Neural cell (in vitro differentiated cells): ENCODE measurements around the gene ZNF574. TPM values are rescaled to one million over a fixed set of nuclear protein-coding genes. Genes with fewer than 3 reads are reported as not detected.

Experiments
- H2AFZ ChIP-seq: fragments of 200-600, 300-800 bp; sonication (generic), shearing (Covaris generic); 2 replicates; pipeline ENCODE4 v1.6.0; 2014; ENCODE audit warnings: low read depth, mild to moderate bottlenecking, antibody characterized with exemption, low read length, moderate library complexity
- H3F3A ChIP-seq: fragments of 200-600 bp; shearing (Covaris generic); 2 replicates; pipeline ENCODE4 v1.6.1; 2016; ENCODE audit warnings: mild to moderate bottlenecking, moderate library complexity, mixed read lengths, antibody characterized with exemption, low read length; ENCODE audit not compliant: insufficient read depth, poor library complexity, severe bottlenecking
- H3K27ac ChIP-seq: fragments of 200-600, 300-800 bp; sonication (generic), shearing (Covaris generic); 2 replicates; pipeline ENCODE4 v1.5.1; 2014; ENCODE audit warnings: mild to moderate bottlenecking, low read length, moderate library complexity
- H3K27me3 ChIP-seq: fragments of 300-800, 200-600 bp; sonication (generic), shearing (Covaris generic); 2 replicates; pipeline ENCODE4 v1.6.0; 2014; ENCODE audit warnings: mild to moderate bottlenecking, low read depth, low read length, moderate library complexity; ENCODE audit not compliant: insufficient read depth
- H3K36me3 ChIP-seq: fragments of 300-800, 200-600 bp; sonication (generic), shearing (Covaris generic); 2 replicates; pipeline ENCODE4 v1.5.1; 2014; ENCODE audit warnings: mild to moderate bottlenecking, antibody characterized with exemption, low read length, moderate library complexity; ENCODE audit not compliant: insufficient read depth
- H3K4me2 ChIP-seq: fragments of 300-800, 200-600 bp; sonication (generic), shearing (Covaris generic); 2 replicates; pipeline ENCODE4 v1.6.0; 2014; ENCODE audit warnings: mild to moderate bottlenecking, low read length
- H3K4me3 ChIP-seq: fragments of 300-800, 200-600 bp; sonication (generic), shearing (Covaris generic); 2 replicates; pipeline ENCODE4 v1.5.1; 2014; ENCODE audit warnings: mild to moderate bottlenecking, low read length, moderate library complexity
- H3K79me2 ChIP-seq: fragments of 200-600 bp; shearing (Covaris generic); replicated peaks from 2 replicates; pipeline ENCODE4 v1.6.0; 2014; ENCODE audit warnings: mild to moderate bottlenecking, low read length, moderate library complexity; ENCODE audit not compliant: insufficient read depth
- H3K9ac ChIP-seq: fragments of 300-800, 200-600 bp; sonication (generic), shearing (Covaris generic); 2 replicates; pipeline ENCODE4 v1.6.1; 2016; ENCODE audit warnings: mild to moderate bottlenecking, low read length, mixed read lengths
- H3K9me2 ChIP-seq: fragments of 200-600 bp; shearing (Covaris generic); 2 replicates; pipeline ENCODE4 v1.6.1; 2016; ENCODE audit warnings: mild to moderate bottlenecking, low read length, mixed read lengths; ENCODE audit not compliant: insufficient read depth
- H3K9me3 ChIP-seq: fragments of 200-600, 300-800 bp; sonication (generic), shearing (Covaris generic); 2 replicates; pipeline ENCODE4 v1.6.1; 2016; ENCODE audit warnings: mild to moderate bottlenecking, mixed run types, low read length, moderate library complexity, mixed read lengths
- H4K20me1 ChIP-seq: fragments of 200-600 bp; shearing (Covaris generic); 2 replicates; pipeline ENCODE4 v1.6.1; 2016; ENCODE audit warnings: mild to moderate bottlenecking, mixed run types; ENCODE audit not compliant: insufficient read depth
- EP300 ChIP-seq: fragments of 450-650 bp; conservative IDR thresholded peaks from 2 replicates; pipeline ENCODE4 v1.6.1; 2014; ENCODE audit warnings: antibody characterized with exemption, mild to moderate bottlenecking, moderate library complexity; ENCODE audit not compliant: poor library complexity, severe bottlenecking
- EZH2 ChIP-seq: fragments of 200-600, 300-800 bp; shearing (Covaris generic), sonication (generic); IDR thresholded peaks from 2 replicates; pipeline ENCODE4 v1.6.1; 2014; ENCODE audit warnings: antibody characterized with exemption, low read length, borderline replicate concordance, mild to moderate bottlenecking; ENCODE audit not compliant: insufficient read depth, poor library complexity, severe bottlenecking
- MXI1 ChIP-seq: fragments of 450-650 bp; conservative IDR thresholded peaks from 2 replicates; pipeline ENCODE4 v1.6.1; 2014; ENCODE audit warnings: antibody characterized with exemption, mild to moderate bottlenecking; ENCODE audit not compliant: poor library complexity, severe bottlenecking
- POLR2AphosphoS5 ChIP-seq: IDR thresholded peaks from 2 replicates; pipeline ENCODE4 v1.6.1; 2012
- RAD21 ChIP-seq: fragments of 450-650 bp; conservative IDR thresholded peaks from 2 replicates; pipeline ENCODE4 v1.6.1; 2014; ENCODE audit warnings: antibody characterized with exemption, mild to moderate bottlenecking, moderate library complexity
- REST ChIP-seq: IDR thresholded peaks from 2 replicates; pipeline ENCODE4 v1.6.1; 2012; ENCODE audit warnings: borderline replicate concordance
- SMC3 ChIP-seq: fragments of 450-650 bp; conservative IDR thresholded peaks from 2 replicates; pipeline ENCODE4 v1.6.1; 2014; ENCODE audit warnings: antibody characterized with exemption, mild to moderate bottlenecking, moderate library complexity; ENCODE audit not compliant: poor library complexity
- TAF1 ChIP-seq: IDR thresholded peaks from 2 replicates; pipeline ENCODE4 v1.6.1; 2012; ENCODE audit warnings: low read depth
- polyA minus RNA-seq: library from RNA; depleted of rRNA, polyadenylated mRNA; stranded (reverse); fragments of >200 nt; gene quantifications from 2 replicates; pipeline ENCODE4 v1.2.3, GENCODE V29; 2014
- polyA plus RNA-seq: library from polyadenylated mRNA; depleted of rRNA; stranded (reverse); fragments of >200 nt; gene quantifications from 2 replicates; pipeline ENCODE4 v1.2.3, GENCODE V29; 2014
- TF ChIP-seq, protein P1 (sequence below): fragments of 450-650 bp; IDR thresholded peaks from 2 replicates; pipeline ENCODE4 v1.5.1; 2014; ENCODE audit warnings: antibody characterized with exemption, mild to moderate bottlenecking, moderate library complexity; ENCODE audit not compliant: poor library complexity, severe bottlenecking

The ZNF574 gene
- polyA plus RNA-seq = 7.0 and 11.0 TPM in 2 replicates
- polyA minus RNA-seq = 27.1 and 29.7 TPM in 2 replicates

DNA sequence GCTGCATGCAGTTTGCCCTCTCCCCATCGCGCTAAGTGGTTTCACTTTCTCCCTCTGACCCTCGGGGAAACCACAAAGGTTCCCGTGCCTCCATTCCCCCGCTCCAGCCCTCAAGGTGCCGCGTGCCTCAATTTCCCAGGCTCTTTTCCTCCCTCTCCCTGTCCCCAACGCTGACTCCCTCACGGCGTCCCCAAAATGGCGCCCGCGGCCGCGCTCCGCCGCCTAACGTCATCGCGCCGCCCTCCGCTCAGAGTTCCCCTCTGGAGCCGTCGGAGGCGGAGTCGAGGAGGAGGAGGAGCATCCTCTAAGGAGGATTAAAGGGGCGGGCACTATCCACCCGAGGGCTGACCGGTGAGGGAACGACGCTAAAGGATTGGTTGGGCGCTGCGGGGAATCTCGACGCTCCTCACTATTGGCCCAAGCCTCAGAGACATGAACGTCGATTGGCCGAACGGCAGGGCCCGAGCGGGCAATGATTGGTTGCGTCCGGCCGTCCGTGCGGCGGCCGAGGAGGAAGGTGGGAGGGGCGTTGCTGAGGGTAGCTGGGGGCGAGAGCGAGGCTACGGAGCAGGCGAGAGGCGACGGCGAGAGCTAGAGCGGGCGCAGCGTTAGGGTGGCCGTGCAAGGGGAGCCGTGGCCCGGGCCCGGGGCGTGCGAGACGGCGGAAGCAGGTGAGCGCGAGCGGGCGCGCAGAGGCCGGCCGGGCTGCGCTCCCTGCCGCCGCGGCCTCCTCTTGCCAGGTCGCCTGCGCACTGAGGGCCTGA, at the start of gene ZNF574:
Gene ZNF574, plus strand, starts transcription at position 551 of the 764 bp plus-strand sequence. CDS start 2,441 bp downstream, outside the sequence.
- peaks cover 33% of the 10 kb centered on the region for H3K79me2 ChIP-seq
- H3K36me3 ChIP-seq = no peaks in the 10 kb centered on the region
- H3K9me2 ChIP-seq = no peaks in the 10 kb centered on the region
- H3K4me2 ChIP-seq = peak within 1 kb of the TSS; percentile 99
- H2AFZ ChIP-seq = peak within 1 kb of the TSS; percentile 92
- H3K27ac ChIP-seq = peak within 1 kb of the TSS; percentile 99
- H3K9me3 ChIP-seq = no peaks in the 10 kb centered on the region
- H4K20me1 ChIP-seq = no peaks in the 10 kb centered on the region
- H3K4me3 ChIP-seq = peak within 1 kb of the TSS; percentile 76
- TF ChIP-seq EP300 = peak; percentile 13
- TF ChIP-seq TAF1 = peak; percentile 93
- no peak for TF ChIP-seq EZH2
- peak; percentile 94 for TF ChIP-seq POLR2AphosphoS5
- peak; percentile 26 for TF ChIP-seq SMC3
- TF ChIP-seq MXI1 = peak; percentile 40
- TF ChIP-seq REST = peak; percentile 88
- TF ChIP-seq RAD21 = peak; percentile 26
- TF ChIP-seq, protein P1, sequence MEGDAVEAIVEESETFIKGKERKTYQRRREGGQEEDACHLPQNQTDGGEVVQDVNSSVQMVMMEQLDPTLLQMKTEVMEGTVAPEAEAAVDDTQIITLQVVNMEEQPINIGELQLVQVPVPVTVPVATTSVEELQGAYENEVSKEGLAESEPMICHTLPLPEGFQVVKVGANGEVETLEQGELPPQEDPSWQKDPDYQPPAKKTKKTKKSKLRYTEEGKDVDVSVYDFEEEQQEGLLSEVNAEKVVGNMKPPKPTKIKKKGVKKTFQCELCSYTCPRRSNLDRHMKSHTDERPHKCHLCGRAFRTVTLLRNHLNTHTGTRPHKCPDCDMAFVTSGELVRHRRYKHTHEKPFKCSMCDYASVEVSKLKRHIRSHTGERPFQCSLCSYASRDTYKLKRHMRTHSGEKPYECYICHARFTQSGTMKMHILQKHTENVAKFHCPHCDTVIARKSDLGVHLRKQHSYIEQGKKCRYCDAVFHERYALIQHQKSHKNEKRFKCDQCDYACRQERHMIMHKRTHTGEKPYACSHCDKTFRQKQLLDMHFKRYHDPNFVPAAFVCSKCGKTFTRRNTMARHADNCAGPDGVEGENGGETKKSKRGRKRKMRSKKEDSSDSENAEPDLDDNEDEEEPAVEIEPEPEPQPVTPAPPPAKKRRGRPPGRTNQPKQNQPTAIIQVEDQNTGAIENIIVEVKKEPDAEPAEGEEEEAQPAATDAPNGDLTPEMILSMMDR = peak; percentile 22
- H3K27me3 ChIP-seq = no peaks in the 10 kb centered on the region
- no peaks in the 10 kb centered on the region for H3F3A ChIP-seq
- H3K9ac ChIP-seq = peak within 1 kb of the TSS; percentile 93

DNA sequence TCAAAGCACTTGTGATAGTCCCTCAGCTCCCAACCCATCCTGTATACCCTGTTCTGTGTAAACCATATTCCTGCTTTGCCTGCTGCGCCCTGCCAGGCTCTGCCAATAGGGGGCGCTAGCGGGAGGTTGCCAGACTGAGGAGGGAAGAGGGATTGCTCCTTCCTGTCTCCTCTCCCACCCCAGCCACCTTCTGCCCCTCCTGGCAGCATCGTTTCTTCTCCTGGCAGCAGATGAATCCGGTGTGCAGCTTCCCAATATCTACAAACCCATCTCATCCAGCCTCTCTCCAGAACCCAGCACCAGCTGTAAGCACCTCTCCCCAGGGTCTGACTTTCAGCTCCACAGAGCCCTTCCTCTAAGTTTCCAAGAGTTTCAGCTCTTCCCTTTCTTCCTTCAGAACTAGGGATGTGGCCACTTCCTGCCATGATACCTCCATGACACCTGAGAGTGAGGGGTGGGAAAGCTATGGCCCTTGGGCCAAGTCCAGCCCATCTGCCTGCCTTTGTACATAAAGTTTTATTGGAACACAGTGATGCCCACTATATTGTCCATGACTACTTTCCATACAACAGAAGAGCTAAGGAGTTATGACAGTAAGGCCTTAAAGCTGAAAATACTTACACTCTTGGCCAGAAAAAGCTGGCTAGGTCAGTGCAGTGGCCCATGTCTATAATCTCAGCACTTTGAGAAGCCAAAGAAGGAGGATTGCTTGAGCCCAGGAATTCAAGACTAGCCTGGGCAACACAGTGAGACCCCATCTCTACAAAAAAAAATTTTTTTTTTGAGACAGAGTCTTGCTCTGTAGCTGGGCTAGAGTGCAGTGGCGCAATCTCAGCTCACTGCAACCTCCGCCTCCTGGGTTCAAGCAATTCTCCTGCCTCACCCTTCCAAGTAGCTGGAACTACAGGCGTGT, 47.4 kb upstream of the ZNF574 start:
- Histone ChIP-seq H3K9me3 (no peaks in the 10 kb centered on the region), H4K20me1 (no peaks in the 10 kb centered on the region), H3K4me2 (no peak overlapping the region), H2AFZ (no peak overlapping the region), H3K36me3 (peaks cover 9% of the 10 kb centered on the region), H3K27ac (no peak overlapping the region), H3K4me3 (no peak overlapping the region), H3K9me2 (no peaks in the 10 kb centered on the region), H3K9ac (no peak overlapping the region), H3K27me3 (no peaks in the 10 kb centered on the region), H3K79me2 (no peaks in the 10 kb centered on the region), H3F3A (no peaks in the 10 kb centered on the region)
- no peak for TF ChIP-seq TAF1
- TF ChIP-seq, protein P1 = peak; percentile 44
